Neural cell (in vitro differentiated cells): ENCODE measurements around the gene SLFN12L.

Experiments used
- CTCF ChIP-seq: fragments of 450-650 bp; IDR thresholded peaks from 2 replicates; pipeline ENCODE4 v1.5.1; 2014; ENCODE audit warnings: antibody characterized with exemption, mild to moderate bottlenecking, moderate library complexity; ENCODE audit not compliant: poor library complexity, severe bottlenecking
- EP300 ChIP-seq: fragments of 450-650 bp; conservative IDR thresholded peaks from 2 replicates; pipeline ENCODE4 v1.6.1; 2014; ENCODE audit warnings: antibody characterized with exemption, mild to moderate bottlenecking, moderate library complexity; ENCODE audit not compliant: poor library complexity, severe bottlenecking
- EZH2 ChIP-seq: fragments of 200-600, 300-800 bp; shearing (Covaris generic), sonication (generic); IDR thresholded peaks from 2 replicates; pipeline ENCODE4 v1.6.1; 2014; ENCODE audit warnings: antibody characterized with exemption, low read length, borderline replicate concordance, mild to moderate bottlenecking; ENCODE audit not compliant: insufficient read depth, poor library complexity, severe bottlenecking

- TF ChIP-seq CTCF (no peak), EP300 (no peak), EZH2 (no peak)
Observed at GRCh38 chr17:35548978-35549377, 11.5 kb upstream of the SLFN12L start.
